ENCODE results near the gene ARPC5.

The ARPC5 gene

DNA sequence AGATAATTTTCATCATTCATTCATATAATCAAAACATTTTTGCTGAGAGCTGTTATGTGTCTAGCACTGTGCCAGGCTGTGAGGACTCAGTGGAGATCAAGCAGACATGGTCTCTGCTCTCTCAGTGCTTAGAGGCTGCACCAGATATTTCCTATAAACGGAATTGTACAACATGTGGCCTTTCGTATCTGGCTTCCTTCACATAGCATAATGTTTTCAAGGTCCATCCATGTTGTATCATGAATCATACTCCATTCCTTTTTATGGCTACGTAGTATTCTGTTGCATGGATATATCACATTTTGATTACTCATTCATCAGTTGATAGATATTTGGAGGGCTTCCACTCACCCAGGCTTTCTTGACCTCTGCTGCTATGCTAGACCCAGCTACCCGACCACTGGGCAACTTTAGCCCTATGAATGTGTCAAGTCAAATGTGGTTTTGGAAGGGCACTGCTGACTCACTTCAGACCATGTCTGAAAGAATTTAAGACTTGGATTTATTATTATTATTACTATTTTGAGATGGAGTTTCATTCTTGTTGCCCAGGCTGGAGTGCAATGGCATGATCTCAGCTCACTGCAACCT lies 63.8 kb downstream of the ARPC5 start:
- Histone ChIP-seq H3K27me3 (ENCODE audit: insufficient read depth, low read length) (no peaks in the 10 kb centered on the region), H3K27ac (ENCODE audit: low read depth, low read length) (no peak overlapping the region), H2AFZ (ENCODE audit: low read length, unreplicated experiment) (no peak overlapping the region), H3K79me2 (ENCODE audit: control insufficient read depth, insufficient read depth, low read length, unreplicated experiment) (no peaks in the 10 kb centered on the region), H3K36me3 (ENCODE audit: insufficient read depth, low read length) (no peaks in the 10 kb centered on the region), H3K4me3 (ENCODE audit: low read depth, low read length) (no peak overlapping the region), H3K4me1 (ENCODE audit: control insufficient read depth, insufficient read depth, low read length, unreplicated experiment) (peaks cover 6% of the 10 kb centered on the region)

All from ACC112 (cell line).